Mesenchymal stem cell (in vitro differentiated cells and primary cell): ENCODE data around the gene MFSD6.

Source experiments
- DNase-seq: peaks from one replicate; pipeline ENCODE4 v3.0.0-alpha.2; 2013
- H2AFZ ChIP-seq: one replicate; pipeline ENCODE4 v1.6.1; 2013; ENCODE audit warnings: low read depth, mild to moderate bottlenecking, control low read depth, inconsistent platforms, low read length, moderate library complexity
- H2AK5ac ChIP-seq: 2 replicates; pipeline ENCODE4 v1.6.1; 2013; ENCODE audit warnings: low read length, moderate library complexity, mild to moderate bottlenecking, inconsistent platforms; ENCODE audit not compliant: severe bottlenecking
- H2BK120ac ChIP-seq: one replicate; pipeline ENCODE4 v1.6.1; 2013; ENCODE audit warnings: low read depth, mild to moderate bottlenecking, inconsistent platforms, low read length, moderate library complexity
- H2BK12ac ChIP-seq, 2 experiments: one replicate each; pipeline ENCODE4 v1.6.1; 2013; ENCODE audit warnings: inconsistent platforms in 2 of 2, low read length in 2 of 2, mild to moderate bottlenecking in 2 of 2, moderate library complexity in 2 of 2, control low read depth in 1 of 2
- H2BK15ac ChIP-seq: one replicate; pipeline ENCODE4 v1.6.1; 2013; ENCODE audit warnings: mild to moderate bottlenecking, low read depth, inconsistent platforms; ENCODE audit not compliant: poor library complexity, severe bottlenecking
- H2BK5ac ChIP-seq: 2 replicates; pipeline ENCODE4 v1.6.1; 2013; ENCODE audit warnings: low read depth, mild to moderate bottlenecking, low read length, control low read depth, inconsistent platforms; ENCODE audit not compliant: poor library complexity, severe bottlenecking
- H3K14ac ChIP-seq, 2 experiments: one replicate each; pipeline ENCODE4 v1.6.1; 2013; ENCODE audit warnings: inconsistent platforms in 2 of 2, low read length in 2 of 2, control low read depth in 1 of 2, mild to moderate bottlenecking in 1 of 2, moderate library complexity in 1 of 2
- H3K18ac ChIP-seq, 2 experiments: one replicate each; pipeline ENCODE4 v1.6.1; 2013; ENCODE audit warnings: inconsistent platforms in 2 of 2, low read length in 2 of 2, control low read depth in 1 of 2, low read depth in 1 of 2, mild to moderate bottlenecking in 1 of 2
- H3K23ac ChIP-seq, 2 experiments: one replicate each; pipeline ENCODE4 v1.6.1; 2013; ENCODE audit warnings: inconsistent platforms in 2 of 2, low read length in 2 of 2, mild to moderate bottlenecking in 2 of 2, moderate library complexity in 2 of 2, control low read depth in 1 of 2
- H3K27ac ChIP-seq: 2 replicates; pipeline ENCODE4 v1.5.1; 2013; ENCODE audit warnings: mild to moderate bottlenecking, moderate library complexity, low read length, control low read depth, inconsistent platforms; ENCODE audit not compliant: poor library complexity, severe bottlenecking
- H3K27me3 ChIP-seq, 2 experiments: 2 replicates each; pipeline versions ENCODE4 v1.6.1 to v1.7.0; 2013; ENCODE audit warnings: low read length in 2 of 2, mild to moderate bottlenecking in 2 of 2, moderate library complexity in 2 of 2, control low read depth in 1 of 2, inconsistent platforms in 1 of 2; ENCODE audit not compliant: control insufficient read depth in 1 of 2, insufficient read depth in 1 of 2
- H3K36me3 ChIP-seq, 2 experiments: 2 replicates each; pipeline versions ENCODE4 v1.6.1 to v1.7.0; 2013; ENCODE audit warnings: low read length in 2 of 2, control low read depth in 1 of 2, inconsistent platforms in 1 of 2, low read depth in 1 of 2, mild to moderate bottlenecking in 1 of 2; ENCODE audit not compliant: insufficient read depth in 2 of 2, control insufficient read depth in 1 of 2
- H3K4ac ChIP-seq, 2 experiments: one replicate each; pipeline ENCODE4 v1.6.1; 2013; ENCODE audit warnings: inconsistent platforms in 2 of 2, low read length in 2 of 2, mild to moderate bottlenecking in 2 of 2, moderate library complexity in 2 of 2, control low read depth in 1 of 2, low read depth in 1 of 2
- H3K4me1 ChIP-seq: 2 replicates; pipeline ENCODE4 v1.6.1; 2013; ENCODE audit warnings: low read depth, low read length, control low read depth; ENCODE audit not compliant: control insufficient read depth, insufficient read depth
- H3K4me2 ChIP-seq: 2 replicates; pipeline ENCODE4 v1.6.1; 2013; ENCODE audit warnings: low read length, mild to moderate bottlenecking, inconsistent platforms; ENCODE audit not compliant: poor library complexity, severe bottlenecking
- H3K4me3 ChIP-seq, 2 experiments: 2 replicates each; pipeline versions ENCODE4 v1.5.1 to v1.7.0; 2013; ENCODE audit warnings: low read length in 2 of 2, mild to moderate bottlenecking in 2 of 2, control low read depth in 1 of 2, low read depth in 1 of 2; ENCODE audit not compliant: insufficient read depth in 1 of 2
- H3K79me1 ChIP-seq: replicated peaks from 2 replicates; pipeline ENCODE4 v1.6.1; 2013; ENCODE audit warnings: mild to moderate bottlenecking, control low read depth, low read length, inconsistent platforms; ENCODE audit not compliant: poor library complexity, severe bottlenecking
- H3K9ac ChIP-seq: 2 replicates; pipeline ENCODE4 v1.7.0; 2013; ENCODE audit warnings: mild to moderate bottlenecking, low read length, moderate library complexity
- H3K9me3 ChIP-seq: 2 replicates; pipeline ENCODE4 v1.7.0; 2013; ENCODE audit warnings: mild to moderate bottlenecking, low read length; ENCODE audit not compliant: control insufficient read depth
- H4K8ac ChIP-seq: one replicate; pipeline ENCODE4 v1.6.1; 2013; ENCODE audit warnings: inconsistent platforms, mild to moderate bottlenecking, low read length, moderate library complexity
- H4K91ac ChIP-seq: one replicate; pipeline ENCODE4 v1.6.1; 2013; ENCODE audit warnings: mild to moderate bottlenecking, low read length, inconsistent platforms
- WGBS: methylation state at CpG from one replicate; pipeline ENCODE4 v1.1.7; 2013; ENCODE audit warnings: mixed read lengths; 5-methylcytosine and 5-hydroxymethylcytosine counted together

MFSD6 gene

DNA sequence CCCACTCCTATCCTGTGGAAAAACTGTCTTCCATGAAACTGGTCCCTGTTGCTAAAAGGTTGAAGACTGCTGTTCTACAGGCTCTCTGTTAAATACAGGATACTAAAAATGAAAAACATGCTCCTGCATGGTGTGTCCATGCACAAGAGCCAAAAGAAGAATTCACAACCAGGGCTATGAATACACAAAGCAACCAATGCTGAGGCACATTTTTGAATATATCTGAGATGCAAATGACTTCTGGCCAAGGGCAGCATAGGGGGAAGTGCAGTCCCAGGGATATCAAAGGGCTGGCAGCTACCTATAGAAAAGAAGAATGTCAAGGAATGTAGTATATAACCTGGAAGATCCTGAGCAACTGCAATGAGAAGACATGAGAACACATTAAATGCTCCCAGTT, 119.8 kb downstream of the MFSD6 start:
- H2BK5ac ChIP-seq, result no peak overlapping the region
- H3K14ac ChIP-seq, result no peak overlapping the region
- H4K8ac ChIP-seq, result no peak overlapping the region
- no peak overlapping the region for H2BK15ac ChIP-seq
- no peak overlapping the region for H3K4me3 ChIP-seq
- no peak for DNase-seq
- no peak overlapping the region for H3K4ac ChIP-seq
- H3K18ac ChIP-seq, result no peak overlapping the region
- no peak overlapping the region for H3K27ac ChIP-seq
- no peaks in the 10 kb centered on the region for H3K9me3 ChIP-seq
- no peak overlapping the region for H2AK5ac ChIP-seq
- no peak overlapping the region for H2BK12ac ChIP-seq
- no peak overlapping the region for H4K91ac ChIP-seq
- H3K27me3 ChIP-seq, result no peaks in the 10 kb centered on the region
- no peaks in the 10 kb centered on the region for H3K4me1 ChIP-seq
- peaks cover 6% of the 10 kb centered on the region for H3K79me1 ChIP-seq
- H3K36me3 ChIP-seq, result no peaks in the 10 kb centered on the region
- no peak overlapping the region for H3K23ac ChIP-seq
- H2BK120ac ChIP-seq, result no peak overlapping the region
- H3K9ac ChIP-seq, result no peak overlapping the region
- no peak overlapping the region for H2AFZ ChIP-seq
- H3K4me2 ChIP-seq, result no peak overlapping the region

DNA sequence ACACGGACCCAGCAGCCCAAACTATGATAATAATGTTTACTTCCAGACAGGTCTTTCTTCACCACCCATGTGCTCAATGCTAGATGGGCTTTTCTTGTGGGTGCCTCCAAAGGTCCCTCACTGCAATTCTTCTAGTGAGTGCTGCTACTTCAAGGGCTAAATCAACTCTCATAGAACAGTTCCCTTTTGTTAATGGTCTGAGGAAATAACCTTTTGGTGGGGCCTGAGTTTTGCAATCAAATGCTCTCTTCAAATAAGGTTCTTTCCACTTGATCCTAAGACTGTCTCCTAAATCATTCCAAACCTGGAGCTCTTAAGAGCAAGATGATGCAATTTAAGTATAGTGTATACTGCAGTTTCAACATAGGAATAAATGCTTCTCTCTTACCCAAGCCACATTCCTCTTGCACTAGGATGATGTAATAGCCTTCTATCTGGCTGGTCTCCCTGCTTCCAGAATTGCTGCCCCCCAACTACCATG, 120.4 kb downstream of the MFSD6 start:
- Histone ChIP-seq H3K14ac (no peak overlapping the region), H3K4ac (no peak overlapping the region), H3K27ac (no peak overlapping the region), H3K4me3 (no peak overlapping the region), H2BK15ac (no peak overlapping the region), H3K4me1 (no peaks in the 10 kb centered on the region), H2BK5ac (no peak overlapping the region), H3K9ac (no peak overlapping the region), H2AK5ac (no peak overlapping the region), H2BK12ac (no peak overlapping the region), H4K8ac (no peak overlapping the region), H3K27me3 (no peaks in the 10 kb centered on the region), H2BK120ac (no peak overlapping the region), H3K23ac (no peak overlapping the region), H3K18ac (no peak overlapping the region), H3K4me2 (no peak overlapping the region), H4K91ac (no peak overlapping the region), H3K36me3 (no peaks in the 10 kb centered on the region), H3K9me3 (no peaks in the 10 kb centered on the region), H2AFZ (no peak overlapping the region), H3K79me1 (peaks cover 7% of the 10 kb centered on the region)
- peak; percentile 86 for DNase-seq
- whole genome bisulfite sequencing, result 100% methylated on average over 1 of the region's 1 CpG

DNA sequence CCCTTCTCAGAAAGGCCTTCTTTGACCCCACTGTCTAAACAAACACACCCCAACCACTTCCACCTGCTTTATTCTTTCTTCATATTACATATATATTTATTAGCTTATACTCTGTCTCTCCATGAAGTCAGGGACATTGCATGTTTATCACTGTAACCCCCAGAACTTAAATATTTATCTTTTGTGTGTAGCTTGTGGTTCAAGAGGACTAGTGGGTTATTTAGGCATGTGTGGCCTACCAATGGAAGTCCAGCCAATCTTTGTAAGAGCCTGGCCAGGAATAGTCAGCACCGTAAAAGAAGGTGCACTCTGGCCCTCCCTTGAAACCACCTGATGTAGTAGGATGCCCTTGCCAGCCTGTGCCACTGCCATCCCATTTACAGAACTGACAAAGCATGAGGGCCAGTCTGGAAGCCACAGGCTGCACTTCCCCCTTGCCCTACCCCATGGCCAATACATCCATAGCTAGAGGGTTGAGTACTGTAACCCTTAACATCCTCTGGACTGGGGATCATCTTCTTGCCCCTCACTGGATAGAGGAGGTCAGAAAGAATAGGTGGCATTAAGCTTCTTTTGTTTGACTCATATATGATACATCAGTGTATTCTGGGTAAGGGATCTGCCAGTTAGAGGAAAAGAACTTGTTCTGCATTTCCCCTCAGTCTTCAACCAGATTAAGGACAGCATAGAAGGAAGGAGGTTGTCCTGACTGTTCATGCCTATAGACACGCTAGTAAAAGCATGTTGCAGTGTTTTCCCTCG, 121.5 kb downstream of the MFSD6 start:
- peaks cover 7% of the 10 kb centered on the region for H3K79me1 ChIP-seq
- no peak overlapping the region for H3K14ac ChIP-seq
- H2AFZ ChIP-seq, result no peak overlapping the region
- peak; percentile 47 for DNase-seq
- H3K27me3 ChIP-seq, result no peaks in the 10 kb centered on the region
- H2BK5ac ChIP-seq, result no peak overlapping the region
- no peaks in the 10 kb centered on the region for H3K36me3 ChIP-seq
- H3K18ac ChIP-seq, result peak overlapping the region in 1 of 2 experiments; percentile 55
- no peak overlapping the region for H4K8ac ChIP-seq
- no peak overlapping the region for H3K27ac ChIP-seq
- H4K91ac ChIP-seq, result peak overlapping the region; percentile 28
- H3K9ac ChIP-seq, result no peak overlapping the region
- no peak overlapping the region for H3K4me2 ChIP-seq
- H3K4ac ChIP-seq, result no peak overlapping the region
- H3K4me1 ChIP-seq, result peaks cover 4% of the 10 kb centered on the region
- H2AK5ac ChIP-seq, result no peak overlapping the region
- H3K23ac ChIP-seq, result no peak overlapping the region
- peak overlapping the region in 1 of 2 experiments; percentile 4 for H2BK12ac ChIP-seq
- no peak overlapping the region for H2BK120ac ChIP-seq
- 59% methylated on average over 3 of the region's 3 CpGs for WGBS
- H3K4me3 ChIP-seq, result no peak overlapping the region
- H3K9me3 ChIP-seq, result no peaks in the 10 kb centered on the region
- H2BK15ac ChIP-seq, result no peak overlapping the region

DNA sequence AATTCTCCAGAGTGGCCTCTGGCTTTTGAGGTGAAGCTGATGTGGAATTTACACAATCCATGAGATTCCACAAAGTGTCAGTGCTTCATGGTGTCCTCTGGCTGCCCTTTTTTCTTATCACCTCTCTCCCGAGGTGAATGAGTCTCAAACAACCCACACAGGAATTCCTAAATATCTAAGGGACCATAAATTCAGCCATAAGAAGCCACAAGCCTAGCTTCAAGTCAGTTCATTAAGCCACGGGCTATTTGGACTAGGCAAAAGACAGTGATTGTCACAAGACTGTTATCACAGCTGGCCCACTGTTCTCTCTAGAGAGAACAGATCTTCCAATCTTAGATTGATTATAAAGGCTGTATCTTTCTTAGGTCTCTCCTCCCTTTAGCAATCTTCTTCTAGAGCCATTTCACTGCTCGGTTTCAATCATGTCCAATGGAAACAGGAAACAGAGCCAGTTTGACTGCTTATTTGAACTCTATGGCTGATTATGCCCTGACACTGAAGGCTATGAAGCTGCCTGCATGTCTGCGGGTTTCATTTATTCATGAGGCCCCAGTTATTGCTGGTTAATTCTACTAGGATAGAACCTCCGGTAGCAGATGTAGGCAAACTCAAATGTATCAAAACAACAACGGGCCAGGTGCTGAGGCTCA, 122.2 kb downstream of the MFSD6 start:
- Histone ChIP-seq H2BK5ac (no peak overlapping the region), H2BK120ac (no peak overlapping the region), H3K4ac (peak overlapping the region in 1 of 2 experiments; percentile 44), H3K14ac (no peak overlapping the region), H2AFZ (no peak overlapping the region), H3K9ac (no peak overlapping the region), H2AK5ac (no peak overlapping the region), H3K23ac (no peak overlapping the region), H3K4me1 (peaks cover 4% of the 10 kb centered on the region), H3K27ac (no peak overlapping the region), H4K91ac (no peak overlapping the region), H3K36me3 (no peaks in the 10 kb centered on the region), H4K8ac (no peak overlapping the region), H3K4me2 (no peak overlapping the region), H3K27me3 (no peaks in the 10 kb centered on the region), H3K79me1 (peaks cover 6% of the 10 kb centered on the region), H2BK15ac (no peak overlapping the region), H3K18ac (no peak overlapping the region), H3K9me3 (no peaks in the 10 kb centered on the region), H3K4me3 (no peak overlapping the region), H2BK12ac (no peak overlapping the region)
- DNase-seq, result peak; percentile 49
- 58% methylated on average over 6 of the region's 6 CpGs for WGBS
